Measurements from ENCODE around the gene ARHGEF11. TPM values are rescaled to one million over a fixed set of nuclear protein-coding genes. Genes with fewer than 3 reads are reported as not detected.
A peak's percentile ranks its signal among the peaks of the same experiment; 100 is the strongest.

Gene ARHGEF11
- total and polyA plus RNA-seq, 9 of the 15 experiments (the other 6 are each of a cell fraction or from before 2014, with no cell fraction given) = 0.14 to 15.5 (median 9.0) TPM

DNA sequence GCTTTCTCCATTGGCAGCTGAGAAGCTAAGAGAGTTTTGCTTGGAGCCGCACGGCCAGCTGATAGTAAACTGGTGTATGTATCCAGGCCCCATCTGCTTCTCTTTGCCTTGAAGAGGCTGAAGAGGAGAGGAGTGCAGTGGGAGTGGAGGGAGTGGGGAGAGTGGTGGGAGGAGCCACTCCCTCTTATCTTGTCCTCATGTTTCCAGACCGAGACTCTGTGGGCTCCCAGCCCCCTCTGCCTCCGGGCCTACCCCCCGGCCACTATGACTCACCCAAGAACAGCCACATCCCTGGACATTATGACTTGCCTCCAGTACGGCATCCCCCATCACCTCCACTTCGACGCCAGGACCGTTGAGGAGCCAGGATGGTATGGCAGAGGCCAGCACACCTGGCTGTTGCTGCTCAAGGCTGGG, 131.1 kb downstream of the ARHGEF11 start (continued):
- TF ChIP-seq PBX2 (CRISPR knock-in tag; IDR thresholded peaks at IDR 0.05; ENCODE audit: low read depth) (no peak), PBX2 (tag; conservative IDR thresholded peaks at IDR 0.05; ENCODE audit: low read depth) (no peak), ZMIZ1 (IDR thresholded peaks at IDR 0.05; ENCODE audit: low read depth in 2 of 2, low read length in 2 of 2) (0 out of 4 replicates have a peak, but pooled peaks of 1 of the 2 experiments have one; percentile 40), C11orf30 (IDR thresholded peaks at IDR 0.05; ENCODE audit: low read depth) (no peak), HNRNPH1 (optimal IDR thresholded peaks at IDR 0.05; ENCODE audit: low read depth, low read length) (no peak), BMI1 (IDR thresholded peaks at IDR 0.05; ENCODE audit: low read length) (no peak), SNIP1 (IDR thresholded peaks at IDR 0.05; ENCODE audit: low read depth) (no peak), TFAM (CRISPR knock-in tag; conservative IDR thresholded peaks at IDR 0.05) (no peak), HCFC1 (IDR thresholded peaks at IDR 0.05; ENCODE audit: low read depth, low read length) (no peak), XRCC5 (IDR thresholded peaks at IDR 0.05; ENCODE audit: low read depth, low read length) (peak; percentile 45; the same call in 1 of the 2 replicates), USF2 (CRISPR knock-in tag; IDR thresholded peaks at IDR 0.05) (no peak)
- TF ChIP-seq, protein P1, sequence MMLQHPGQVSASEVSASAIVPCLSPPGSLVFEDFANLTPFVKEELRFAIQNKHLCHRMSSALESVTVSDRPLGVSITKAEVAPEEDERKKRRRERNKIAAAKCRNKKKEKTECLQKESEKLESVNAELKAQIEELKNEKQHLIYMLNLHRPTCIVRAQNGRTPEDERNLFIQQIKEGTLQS (IDR thresholded peaks at IDR 0.05) = peak; percentile 96
- TF ChIP-seq, protein P1 (CRISPR knock-in tag; conservative IDR thresholded peaks at IDR 0.05) = peak; percentile 94; the same call in 1 of the 2 replicates
- TF ChIP-seq, protein P2, sequence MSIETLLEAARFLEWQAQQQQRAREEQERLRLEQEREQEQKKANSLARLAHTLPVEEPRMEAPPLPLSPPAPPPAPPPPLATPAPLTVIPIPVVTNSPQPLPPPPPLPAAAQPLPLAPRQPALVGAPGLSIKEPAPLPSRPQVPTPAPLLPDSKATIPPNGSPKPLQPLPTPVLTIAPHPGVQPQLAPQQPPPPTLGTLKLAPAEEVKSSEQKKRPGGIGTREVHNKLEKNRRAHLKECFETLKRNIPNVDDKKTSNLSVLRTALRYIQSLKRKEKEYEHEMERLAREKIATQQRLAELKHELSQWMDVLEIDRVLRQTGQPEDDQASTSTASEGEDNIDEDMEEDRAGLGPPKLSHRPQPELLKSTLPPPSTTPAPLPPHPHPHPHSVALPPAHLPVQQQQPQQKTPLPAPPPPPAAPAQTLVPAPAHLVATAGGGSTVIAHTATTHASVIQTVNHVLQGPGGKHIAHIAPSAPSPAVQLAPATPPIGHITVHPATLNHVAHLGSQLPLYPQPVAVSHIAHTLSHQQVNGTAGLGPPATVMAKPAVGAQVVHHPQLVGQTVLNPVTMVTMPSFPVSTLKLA (conservative IDR thresholded peaks at IDR 0.05) = 0 out of 4 replicates have a peak, but pooled peaks of 1 of the 2 experiments have one; percentile 39
- TF ChIP-seq, protein P3, sequence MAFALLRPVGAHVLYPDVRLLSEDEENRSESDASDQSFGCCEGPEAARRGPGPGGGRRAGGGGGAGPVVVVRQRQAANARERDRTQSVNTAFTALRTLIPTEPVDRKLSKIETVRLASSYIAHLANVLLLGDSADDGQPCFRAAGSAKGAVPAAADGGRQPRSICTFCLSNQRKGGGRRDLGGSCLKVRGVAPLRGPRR (CRISPR knock-in tag; IDR thresholded peaks at IDR 0.05) = no peak
- TF ChIP-seq, protein P4, sequence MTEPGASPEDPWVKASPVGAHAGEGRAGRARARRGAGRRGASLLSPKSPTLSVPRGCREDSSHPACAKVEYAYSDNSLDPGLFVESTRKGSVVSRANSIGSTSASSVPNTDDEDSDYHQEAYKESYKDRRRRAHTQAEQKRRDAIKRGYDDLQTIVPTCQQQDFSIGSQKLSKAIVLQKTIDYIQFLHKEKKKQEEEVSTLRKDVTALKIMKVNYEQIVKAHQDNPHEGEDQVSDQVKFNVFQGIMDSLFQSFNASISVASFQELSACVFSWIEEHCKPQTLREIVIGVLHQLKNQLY (CRISPR knock-in tag; conservative IDR thresholded peaks at IDR 0.05) = no peak
- TF ChIP-seq, protein P5, sequence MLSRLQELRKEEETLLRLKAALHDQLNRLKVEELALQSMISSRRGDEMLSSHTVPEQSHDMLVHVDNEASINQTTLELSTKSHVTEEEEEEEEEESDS (CRISPR knock-in tag; IDR thresholded peaks at IDR 0.05) = no peak

All from K562 (cell line).